Activated naive CD8-positive, alpha-beta T cell (primary cell): ENCODE data around the gene CCDC167.

Experiments used
- H3K27ac Mint-ChIP-seq: one replicate; pipeline ENCODE4 v1.8.0; 2021; ENCODE audit warnings: mixed read lengths
- H3K27me3 Mint-ChIP-seq: one replicate; pipeline ENCODE4 v1.8.0; 2021; ENCODE audit warnings: mixed read lengths
- H3K36me3 Mint-ChIP-seq: one replicate; pipeline ENCODE4 v1.8.0; 2021; ENCODE audit warnings: mixed read lengths
- H3K4me1 Mint-ChIP-seq: one replicate; pipeline ENCODE4 v1.8.0; 2021; ENCODE audit warnings: low read depth, mixed read lengths
- H3K4me3 Mint-ChIP-seq: one replicate; pipeline ENCODE4 v1.8.0; 2021; ENCODE audit warnings: mild to moderate bottlenecking, mixed read lengths
- H3K9me3 Mint-ChIP-seq: one replicate; pipeline ENCODE4 v1.8.0; 2021; ENCODE audit warnings: low read depth, mixed read lengths

The CCDC167 gene

DNA sequence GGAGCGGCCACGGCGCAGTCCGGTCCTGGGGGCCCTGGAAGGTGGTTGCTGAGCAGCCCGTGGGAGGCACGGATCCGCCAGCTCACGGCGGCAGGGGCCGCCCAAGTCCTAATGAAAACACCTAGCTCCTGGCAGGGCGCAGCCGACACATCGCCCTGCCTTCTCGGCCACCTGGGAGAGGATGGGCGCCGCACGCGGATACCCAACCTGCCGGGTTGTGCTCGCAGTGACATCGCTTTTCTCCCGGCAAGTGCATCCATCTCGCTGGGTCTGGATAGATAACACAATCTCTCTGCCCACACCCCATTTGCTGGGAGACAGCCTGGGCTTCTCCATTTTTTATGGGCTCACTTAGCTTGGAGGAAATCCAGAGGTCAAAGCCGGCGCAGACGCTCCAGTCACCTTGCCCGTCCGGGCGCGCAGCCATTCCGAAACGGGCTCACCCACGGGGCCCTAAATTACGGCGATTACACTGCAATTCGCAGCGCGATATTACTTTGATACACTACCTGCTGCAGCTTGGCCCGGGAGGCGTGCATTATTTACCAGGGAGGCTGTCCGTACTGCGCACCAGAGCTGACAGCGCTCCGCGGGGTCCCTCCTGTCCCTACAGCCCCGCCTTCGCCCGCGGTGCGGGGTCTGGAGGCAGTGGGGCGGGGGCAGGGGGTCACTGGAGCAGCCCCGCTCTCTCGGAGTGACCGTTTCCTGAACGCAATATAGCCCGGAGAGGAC is 36.2 kb upstream of the CCDC167 start:
- no peaks in the 10 kb centered on the region for H3K9me3 Mint-ChIP-seq
- H3K4me3 Mint-ChIP-seq = peak overlapping the region; percentile 79
- H3K27me3 Mint-ChIP-seq = no peaks in the 10 kb centered on the region
- peaks cover 6% of the 10 kb centered on the region for H3K4me1 Mint-ChIP-seq
- H3K27ac Mint-ChIP-seq = no peak overlapping the region
- peaks cover 2% of the 10 kb centered on the region for H3K36me3 Mint-ChIP-seq

- H3K36me3 Mint-ChIP-seq = peaks cover 2% of the 10 kb centered on the region
These were observed 35.7 kb upstream of the CCDC167 start for GRCh38 chr6:37535428-37535758.

GRCh38 chr6:37534893-37535292 is 35.2 kb upstream of the CCDC167 start:
- peaks cover 2% of the 10 kb centered on the region for H3K36me3 Mint-ChIP-seq
- no peak overlapping the region for H3K27ac Mint-ChIP-seq
- no peaks in the 10 kb centered on the region for H3K27me3 Mint-ChIP-seq
- no peaks in the 10 kb centered on the region for H3K9me3 Mint-ChIP-seq
- H3K4me1 Mint-ChIP-seq = peaks cover 6% of the 10 kb centered on the region
- H3K4me3 Mint-ChIP-seq = peak overlapping the region; percentile 13

More at GRCh38 chr6:37535428-37535758, 35.7 kb upstream of the CCDC167 start:
- Mint-ChIP-seq H3K27me3 (no peaks in the 10 kb centered on the region), H3K4me1 (peaks cover 6% of the 10 kb centered on the region), H3K9me3 (no peaks in the 10 kb centered on the region), H3K4me3 (peak overlapping the region; percentile 79), H3K27ac (no peak overlapping the region)

DNA sequence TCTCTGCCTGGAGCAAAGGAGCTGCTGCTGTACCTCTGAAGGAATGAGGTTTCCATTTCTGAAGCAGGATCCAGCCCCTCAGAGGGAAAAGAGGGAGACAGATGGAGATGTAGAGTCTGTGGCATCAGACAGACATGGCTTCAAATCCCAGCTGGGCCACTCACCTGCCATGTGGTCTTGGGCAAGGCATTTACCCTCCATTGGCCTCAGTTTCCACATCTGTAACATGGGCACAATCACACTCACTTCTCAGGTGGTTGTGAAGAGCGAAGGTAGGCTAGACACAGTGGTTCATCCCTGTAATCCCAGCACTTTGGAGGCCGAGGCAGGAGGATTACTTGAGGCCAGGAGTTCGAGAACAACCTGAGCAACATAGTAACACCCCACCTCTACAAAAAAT is 32.4 kb upstream of the CCDC167 start:
- Mint-ChIP-seq H3K27me3 (no peaks in the 10 kb centered on the region), H3K9me3 (no peaks in the 10 kb centered on the region), H3K36me3 (peaks cover 2% of the 10 kb centered on the region), H3K4me3 (no peak overlapping the region), H3K27ac (no peak overlapping the region), H3K4me1 (peaks cover 6% of the 10 kb centered on the region)

GRCh38 chr6:37531437-37532036 is 31.8 kb upstream of the CCDC167 start:
- H3K4me3 Mint-ChIP-seq = no peak overlapping the region
- no peaks in the 10 kb centered on the region for H3K9me3 Mint-ChIP-seq
- no peak overlapping the region for H3K27ac Mint-ChIP-seq
- no peaks in the 10 kb centered on the region for H3K27me3 Mint-ChIP-seq
- peaks cover 2% of the 10 kb centered on the region for H3K36me3 Mint-ChIP-seq
- H3K4me1 Mint-ChIP-seq = peaks cover 9% of the 10 kb centered on the region

DNA sequence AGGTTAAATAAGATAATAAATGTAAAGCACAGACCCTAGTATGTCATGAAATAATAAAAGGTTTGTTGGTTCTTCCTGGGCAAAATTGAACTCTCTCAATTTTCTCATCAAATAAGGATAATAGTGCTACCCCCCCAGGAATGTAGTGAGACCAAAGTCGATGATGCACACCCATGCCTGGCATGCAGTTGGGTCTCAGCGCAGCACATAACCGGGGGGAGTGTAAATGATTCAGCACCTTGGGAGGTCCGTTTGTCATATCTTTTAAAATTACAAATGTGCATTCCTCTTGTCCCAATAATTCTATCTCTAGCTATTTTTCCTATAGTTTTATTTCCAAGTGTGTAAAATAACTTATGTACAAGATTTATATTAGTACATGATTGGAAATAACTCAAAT is 31.3 kb upstream of the CCDC167 start:
- Mint-ChIP-seq H3K9me3 (no peaks in the 10 kb centered on the region), H3K36me3 (peaks cover 2% of the 10 kb centered on the region), H3K27me3 (no peaks in the 10 kb centered on the region), H3K4me1 (peaks cover 8% of the 10 kb centered on the region), H3K4me3 (no peak overlapping the region), H3K27ac (no peak overlapping the region)

DNA sequence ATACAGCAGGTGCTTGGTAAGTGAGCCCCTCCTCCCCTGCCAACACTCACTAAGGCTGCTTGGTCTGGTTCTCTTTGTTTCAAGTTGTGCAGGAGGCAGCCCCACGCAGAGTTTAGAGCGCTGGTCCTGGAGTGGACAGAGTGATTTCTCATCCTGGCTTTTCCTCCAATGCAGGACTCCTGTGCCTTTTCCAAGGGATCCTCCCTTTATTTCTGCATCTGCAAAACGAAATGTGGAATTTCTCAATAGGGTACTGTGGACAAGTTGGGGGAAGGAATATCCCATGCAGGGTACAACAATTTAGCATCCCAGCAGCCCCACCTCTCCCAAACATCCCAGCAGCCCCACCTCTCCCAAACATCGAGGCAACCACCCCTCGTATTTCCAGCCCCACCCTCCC is 30.6 kb upstream of the CCDC167 start:
- Mint-ChIP-seq H3K36me3 (peaks cover 2% of the 10 kb centered on the region), H3K27ac (no peak overlapping the region), H3K9me3 (no peaks in the 10 kb centered on the region), H3K4me3 (no peak overlapping the region), H3K27me3 (no peaks in the 10 kb centered on the region), H3K4me1 (peaks cover 8% of the 10 kb centered on the region)

DNA sequence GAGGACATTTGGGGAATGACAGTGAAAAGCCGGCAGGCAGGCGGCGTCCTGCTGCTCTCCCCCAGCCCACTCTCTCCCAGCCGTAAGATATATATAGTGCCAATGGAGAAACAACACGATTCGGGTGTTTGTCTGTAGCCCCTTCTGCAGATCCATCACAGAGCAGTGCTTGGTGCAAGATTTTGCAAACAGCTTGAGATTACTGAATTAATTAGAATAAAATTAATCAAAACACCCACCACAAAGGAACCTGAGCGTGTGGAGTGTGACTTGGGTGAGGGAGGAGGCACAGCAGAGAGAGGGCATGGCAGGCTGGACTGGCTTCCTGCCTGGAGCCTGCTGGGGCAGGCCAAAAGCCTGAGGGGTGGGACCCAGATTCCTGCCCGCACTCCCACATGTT is 28.8 kb upstream of the CCDC167 start:
- H3K27me3 Mint-ChIP-seq = no peaks in the 10 kb centered on the region
- H3K9me3 Mint-ChIP-seq = no peaks in the 10 kb centered on the region
- H3K36me3 Mint-ChIP-seq = peaks cover 2% of the 10 kb centered on the region
- H3K4me1 Mint-ChIP-seq = peaks cover 10% of the 10 kb centered on the region
- H3K27ac Mint-ChIP-seq = no peak overlapping the region
- no peak overlapping the region for H3K4me3 Mint-ChIP-seq

- no peaks in the 10 kb centered on the region for H3K27me3 Mint-ChIP-seq
- no peak overlapping the region for H3K4me3 Mint-ChIP-seq
- no peak overlapping the region for H3K27ac Mint-ChIP-seq
- H3K9me3 Mint-ChIP-seq = no peaks in the 10 kb centered on the region
- H3K36me3 Mint-ChIP-seq = no peaks in the 10 kb centered on the region
- H3K4me1 Mint-ChIP-seq = peaks cover 25% of the 10 kb centered on the region
These were observed 26.0 kb upstream of the CCDC167 start for GRCh38 chr6:37525460-37526357.

DNA sequence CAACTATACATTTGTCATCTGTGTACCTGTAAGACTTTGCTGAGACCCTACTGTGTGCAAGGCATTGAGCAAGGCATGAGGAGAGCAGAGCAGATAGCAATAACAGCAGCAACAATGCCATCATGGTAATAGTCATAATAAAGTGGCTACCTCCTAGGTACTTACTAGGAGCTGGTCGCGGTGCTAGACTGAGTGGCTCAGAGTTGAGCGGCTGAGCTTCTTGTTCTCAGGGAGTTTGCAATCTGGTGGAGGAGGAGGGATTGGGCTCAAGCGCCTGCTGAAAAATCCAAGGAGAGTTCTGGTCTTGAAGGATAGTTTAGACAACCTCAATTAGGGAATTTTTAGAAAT is 25.3 kb upstream of the CCDC167 start:
- H3K4me1 Mint-ChIP-seq = peaks cover 28% of the 10 kb centered on the region
- no peaks in the 10 kb centered on the region for H3K27me3 Mint-ChIP-seq
- no peak overlapping the region for H3K4me3 Mint-ChIP-seq
- no peaks in the 10 kb centered on the region for H3K9me3 Mint-ChIP-seq
- H3K27ac Mint-ChIP-seq = no peak overlapping the region
- H3K36me3 Mint-ChIP-seq = no peaks in the 10 kb centered on the region

DNA sequence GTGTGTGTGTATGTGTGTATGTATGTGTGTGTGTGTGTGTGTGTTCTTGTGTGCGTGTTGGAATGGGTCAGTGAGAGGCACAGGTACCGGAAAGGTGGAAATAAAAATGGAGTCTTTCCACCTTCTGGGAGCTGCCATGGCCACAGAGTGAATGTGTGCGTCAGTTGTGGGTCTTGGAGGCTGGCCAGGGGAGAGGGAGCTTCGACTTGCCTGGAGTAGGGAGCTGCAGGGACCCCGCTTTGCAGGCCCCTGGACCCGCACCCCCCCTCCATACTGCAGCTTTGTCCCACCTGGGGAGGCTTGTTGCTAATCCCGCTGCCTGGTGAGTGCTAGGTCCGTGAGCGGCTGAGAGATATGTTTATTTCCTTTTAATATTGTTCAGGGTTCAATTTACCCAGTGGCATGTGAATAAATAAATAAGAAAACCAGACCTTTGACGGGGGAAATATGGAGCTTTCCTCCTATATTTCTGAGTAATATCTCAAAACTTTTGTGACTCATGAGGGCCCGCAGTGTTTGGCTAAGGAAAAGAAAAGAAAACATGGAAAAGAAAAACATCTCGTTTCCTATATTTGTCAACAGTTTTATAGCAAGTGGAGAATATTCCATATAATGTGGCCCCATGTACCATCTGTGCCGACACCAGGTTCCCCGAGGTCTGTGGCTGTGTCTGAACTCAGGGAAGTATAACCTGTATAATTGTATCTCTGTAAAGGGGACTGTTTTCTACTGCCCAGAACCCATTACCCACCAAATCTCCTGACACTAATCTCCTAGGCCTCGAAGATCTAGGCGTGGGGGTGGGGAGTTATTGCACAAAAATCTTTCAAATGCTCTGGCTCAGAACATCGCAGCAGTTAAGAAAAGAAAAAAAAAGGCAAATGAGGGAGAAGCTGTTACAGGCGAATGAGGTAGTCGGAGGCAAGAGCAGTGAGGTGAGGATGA is 24.6 kb upstream of the CCDC167 start:
- H3K9me3 Mint-ChIP-seq = no peaks in the 10 kb centered on the region
- no peak overlapping the region for H3K27ac Mint-ChIP-seq
- H3K4me3 Mint-ChIP-seq = no peak overlapping the region
- peaks cover 31% of the 10 kb centered on the region for H3K4me1 Mint-ChIP-seq
- no peaks in the 10 kb centered on the region for H3K27me3 Mint-ChIP-seq
- no peaks in the 10 kb centered on the region for H3K36me3 Mint-ChIP-seq

- peaks cover 40% of the 10 kb centered on the region for H3K4me1 Mint-ChIP-seq
- H3K36me3 Mint-ChIP-seq = no peaks in the 10 kb centered on the region
- H3K9me3 Mint-ChIP-seq = no peaks in the 10 kb centered on the region
- no peak overlapping the region for H3K4me3 Mint-ChIP-seq
- H3K27me3 Mint-ChIP-seq = no peaks in the 10 kb centered on the region
- no peak overlapping the region for H3K27ac Mint-ChIP-seq
These were observed 23.7 kb upstream of the CCDC167 start for GRCh38 chr6:37523412-37523811.

GRCh38 chr6:37522836-37523235 is 23.1 kb upstream of the CCDC167 start:
- H3K36me3 Mint-ChIP-seq = no peaks in the 10 kb centered on the region
- peaks cover 46% of the 10 kb centered on the region for H3K4me1 Mint-ChIP-seq
- no peak overlapping the region for H3K27ac Mint-ChIP-seq
- no peak overlapping the region for H3K4me3 Mint-ChIP-seq
- H3K27me3 Mint-ChIP-seq = no peaks in the 10 kb centered on the region
- H3K9me3 Mint-ChIP-seq = no peaks in the 10 kb centered on the region

GRCh38 chr6:37521674-37522073 is 22.0 kb upstream of the CCDC167 start:
- Mint-ChIP-seq H3K4me1 (peaks cover 54% of the 10 kb centered on the region), H3K4me3 (no peak overlapping the region), H3K27me3 (no peaks in the 10 kb centered on the region), H3K27ac (no peak overlapping the region), H3K9me3 (no peaks in the 10 kb centered on the region), H3K36me3 (no peaks in the 10 kb centered on the region)
